ENCODE results near the gene EED. TPM values are rescaled to one million over a fixed set of nuclear protein-coding genes. Genes with fewer than 3 reads are reported as not detected.
"Not testable (repeated sequence)": the region's sequence is repeated elsewhere in the genome, so short reads cannot be mapped to it uniquely, and the experiment has no call there.

EED gene
- total RNA-seq, 1 experiment from 2014 or later = 137 TPM

- Histone ChIP-seq H3K4me2 (ENCODE audit: low read depth, low read length, poor library complexity, severe bottlenecking) (no peak overlapping the region), H3K36me3 (ENCODE audit: insufficient read depth, low read length) (no peaks in the 10 kb centered on the region), H3K27ac (ENCODE audit: low read length) (no peak overlapping the region), H3K4me3 (ENCODE audit: low read length) (no peak overlapping the region), H3K9ac (ENCODE audit: low read length) (no peak overlapping the region), H3K4me1 (ENCODE audit: low read length) (peaks cover 21% of the 10 kb centered on the region), H2AFZ (ENCODE audit: low read length) (no peak overlapping the region), H3K9me3 (ENCODE audit: low read length) (no peaks in the 10 kb centered on the region), H3K79me2 (ENCODE audit: low read length) (no peaks in the 10 kb centered on the region), H4K20me1 (ENCODE audit: insufficient read depth, low read depth, low read length) (no peaks in the 10 kb centered on the region), H3K9me2 (replicated peaks; ENCODE audit: insufficient read depth, low read length) (no peaks in the 10 kb centered on the region), H3K27me3 (ENCODE audit: low read length) (no peaks in the 10 kb centered on the region)
- DNase-seq = no peak
Measured at GRCh38 chr11:86292912-86293616, 48.5 kb downstream of the EED start.

DNA sequence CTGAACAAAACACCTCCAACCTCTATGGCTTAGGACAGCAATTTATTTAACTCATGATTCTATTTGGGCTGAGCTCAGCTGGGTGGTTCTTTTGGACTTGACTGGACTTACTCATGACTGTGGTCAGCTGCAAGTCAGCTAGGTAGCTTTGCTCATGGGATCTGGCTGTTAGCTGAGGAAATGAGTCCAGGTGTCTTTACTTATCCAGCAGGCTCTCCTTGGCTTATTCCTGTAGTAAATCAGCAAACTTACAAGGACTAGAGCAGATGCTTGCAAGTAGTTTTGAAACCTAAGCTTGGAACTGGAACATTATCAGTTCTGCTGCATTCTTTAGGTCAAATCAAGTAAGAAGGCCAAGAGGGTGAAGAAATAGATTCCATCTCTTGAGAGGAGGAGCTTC lies 49.5 kb downstream of the EED start:
- H3K27ac ChIP-seq (ENCODE audit: low read length) = no peak overlapping the region
- H3K9me2 ChIP-seq (replicated peaks; ENCODE audit: insufficient read depth, low read length) = no peaks in the 10 kb centered on the region
- H4K20me1 ChIP-seq (ENCODE audit: insufficient read depth, low read depth, low read length) = no peaks in the 10 kb centered on the region
- no peak overlapping the region for H2AFZ ChIP-seq (ENCODE audit: low read length)
- H3K9ac ChIP-seq (ENCODE audit: low read length) = no peak overlapping the region
- H3K4me2 ChIP-seq (ENCODE audit: low read depth, low read length, poor library complexity, severe bottlenecking) = no peak overlapping the region
- no peak for DNase-seq
- no peaks in the 10 kb centered on the region for H3K79me2 ChIP-seq (ENCODE audit: low read length)
- H3K4me3 ChIP-seq (ENCODE audit: low read length) = no peak overlapping the region
- no peaks in the 10 kb centered on the region for H3K27me3 ChIP-seq (ENCODE audit: low read length)
- H3K36me3 ChIP-seq (ENCODE audit: insufficient read depth, low read length) = no peaks in the 10 kb centered on the region
- no peaks in the 10 kb centered on the region for H3K9me3 ChIP-seq (ENCODE audit: low read length)
- peaks cover 11% of the 10 kb centered on the region for H3K4me1 ChIP-seq (ENCODE audit: low read length)

DNA sequence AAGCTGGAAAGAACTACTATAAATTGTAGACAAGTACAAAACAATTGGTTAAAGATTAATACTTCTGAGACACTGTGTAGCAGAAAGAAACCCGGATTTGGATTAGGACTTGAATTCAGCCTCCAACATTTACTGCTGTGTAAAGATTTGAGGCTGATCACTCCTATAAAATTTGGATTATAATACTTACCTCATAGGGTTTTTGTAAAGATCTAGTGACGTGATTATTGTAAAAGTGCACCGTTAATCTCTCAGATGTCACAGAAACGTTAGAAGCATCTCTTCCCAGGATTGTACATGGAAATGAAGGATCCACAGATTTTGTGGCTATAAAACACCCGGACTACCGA lies 57.2 kb downstream of the EED start:
- Histone ChIP-seq H3K4me1 (ENCODE audit: low read length) (peaks cover 21% of the 10 kb centered on the region), H3K79me2 (ENCODE audit: low read length) (peaks cover 44% of the 10 kb centered on the region), H3K27ac (ENCODE audit: low read length) (no peak overlapping the region), H2AFZ (ENCODE audit: low read length) (peak overlapping the region; percentile 60), H3K4me2 (ENCODE audit: low read depth, low read length, poor library complexity, severe bottlenecking) (peak overlapping the region; percentile 86), H3K9ac (ENCODE audit: low read length) (peak overlapping the region; percentile 75), H3K9me3 (ENCODE audit: low read length) (peaks cover 4% of the 10 kb centered on the region; the same call in 1 of the 2 replicates), H3K9me2 (replicated peaks; ENCODE audit: insufficient read depth, low read length) (no peaks in the 10 kb centered on the region), H3K36me3 (ENCODE audit: insufficient read depth, low read length) (peaks cover 18% of the 10 kb centered on the region), H4K20me1 (ENCODE audit: insufficient read depth, low read depth, low read length) (no peaks in the 10 kb centered on the region), H3K4me3 (ENCODE audit: low read length) (peak overlapping the region; percentile 73), H3K27me3 (ENCODE audit: low read length) (no peaks in the 10 kb centered on the region)
- no peak for DNase-seq

DNA sequence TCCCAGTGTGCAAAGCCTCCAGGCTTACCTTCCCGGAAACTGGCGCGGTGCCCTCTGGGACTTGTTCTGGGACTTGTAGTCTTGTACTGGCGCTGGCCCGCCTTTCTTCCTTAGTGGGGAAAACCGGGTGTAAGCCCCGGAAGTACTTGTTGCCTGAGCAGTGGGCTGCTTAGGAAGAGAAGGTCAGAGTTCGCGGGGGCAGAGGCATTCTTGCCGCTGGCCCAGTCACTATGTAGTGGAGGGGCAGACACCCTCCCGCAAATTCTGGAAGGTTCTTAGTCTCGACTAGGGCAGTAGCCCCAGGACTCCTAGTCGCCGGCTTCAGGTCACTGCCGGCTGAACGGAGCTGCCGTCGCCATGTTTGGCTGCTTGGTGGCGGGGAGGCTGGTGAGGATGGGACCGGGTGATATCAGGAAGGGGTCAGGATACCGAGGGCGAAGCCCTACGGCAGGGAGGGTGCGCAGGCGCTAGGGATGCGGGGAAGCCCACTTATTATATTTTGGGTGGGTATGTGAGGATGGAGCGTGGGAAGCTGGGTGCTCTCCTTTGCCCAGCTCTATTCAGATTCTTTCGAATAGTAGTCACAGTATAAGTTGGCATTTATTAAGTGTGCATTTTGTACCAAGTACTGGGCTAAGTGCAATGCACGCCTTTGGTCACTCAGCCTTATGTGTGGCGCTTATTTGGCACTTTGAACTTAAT lies 57.7 kb downstream of the EED start, which contains the start of gene HIKESHI:
TSS of gene HIKESHI (plus strand) at position 149 of the 702 bp plus-strand sequence. CDS start at position 358, 209 bp downstream.
- Histone ChIP-seq H3K9me3 (ENCODE audit: low read length) (peaks cover 4% of the 10 kb centered on the region; the same call in 1 of the 2 replicates), H3K27ac (ENCODE audit: low read length) (peak within 1 kb of the TSS; percentile 20), H3K4me3 (ENCODE audit: low read length) (peak within 1 kb of the TSS; percentile 73), H3K27me3 (ENCODE audit: low read length) (no peaks in the 10 kb centered on the region), H2AFZ (ENCODE audit: low read length) (peak within 1 kb of the TSS; percentile 60), H3K9ac (ENCODE audit: low read length) (peak within 1 kb of the TSS; percentile 75), H3K4me2 (ENCODE audit: low read depth, low read length, poor library complexity, severe bottlenecking) (peak within 1 kb of the TSS; percentile 86), H3K9me2 (replicated peaks; ENCODE audit: insufficient read depth, low read length) (no peaks in the 10 kb centered on the region), H3K79me2 (ENCODE audit: low read length) (peaks cover 44% of the 10 kb centered on the region), H3K4me1 (ENCODE audit: low read length) (peaks cover 21% of the 10 kb centered on the region), H4K20me1 (ENCODE audit: insufficient read depth, low read depth, low read length) (no peaks in the 10 kb centered on the region), H3K36me3 (ENCODE audit: insufficient read depth, low read length) (peaks cover 18% of the 10 kb centered on the region)
- DNase-seq = peak; percentile 100

GRCh38 chr11:86303257-86303656 lies 58.7 kb downstream of the EED start:
- Histone ChIP-seq H3K4me2 (ENCODE audit: low read depth, low read length, poor library complexity, severe bottlenecking) (peak overlapping the region; percentile 86), H3K4me3 (ENCODE audit: low read length) (peak overlapping the region; percentile 73), H3K9me2 (replicated peaks; ENCODE audit: insufficient read depth, low read length) (no peaks in the 10 kb centered on the region), H3K4me1 (ENCODE audit: low read length) (peaks cover 21% of the 10 kb centered on the region), H2AFZ (ENCODE audit: low read length) (no peak overlapping the region), H3K9ac (ENCODE audit: low read length) (peak overlapping the region; percentile 75), H4K20me1 (ENCODE audit: insufficient read depth, low read depth, low read length) (no peaks in the 10 kb centered on the region), H3K27me3 (ENCODE audit: low read length) (no peaks in the 10 kb centered on the region), H3K27ac (ENCODE audit: low read length) (peak overlapping the region; percentile 20; the same call in 1 of the 2 replicates), H3K79me2 (ENCODE audit: low read length) (peaks cover 44% of the 10 kb centered on the region), H3K9me3 (ENCODE audit: low read length) (peaks cover 4% of the 10 kb centered on the region; the same call in 1 of the 2 replicates), H3K36me3 (ENCODE audit: insufficient read depth, low read length) (peaks cover 18% of the 10 kb centered on the region)
- DNase-seq = no peak

- not testable (repeated sequence) for H3K27ac ChIP-seq (ENCODE audit: low read length)
Measured at GRCh38 chr11:86308710-86309109, 64.2 kb downstream of the EED start.

DNA sequence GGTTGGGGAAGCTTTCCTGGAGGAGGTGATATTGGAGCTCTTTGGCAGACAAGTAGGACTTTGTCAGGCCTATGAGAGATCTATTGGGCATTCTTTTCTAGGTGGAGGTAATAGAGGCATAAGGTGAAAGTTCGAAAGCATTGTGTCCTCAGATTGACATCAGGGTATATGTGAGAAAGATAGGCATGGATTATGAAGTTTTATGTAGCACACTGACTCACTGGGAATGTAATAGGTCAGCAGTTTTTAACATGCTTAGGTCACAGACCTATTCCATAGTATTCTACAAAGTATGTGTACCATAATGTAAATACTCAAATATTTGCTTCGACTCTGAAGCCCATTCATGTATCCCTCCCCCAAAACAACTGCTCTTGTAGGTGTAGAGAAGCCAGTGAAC lies 69.2 kb downstream of the EED start:
- H3K9me3 ChIP-seq (ENCODE audit: low read length) = no peaks in the 10 kb centered on the region
- no peaks in the 10 kb centered on the region for H3K4me1 ChIP-seq (ENCODE audit: low read length)
- DNase-seq = no peak
- H3K27me3 ChIP-seq (ENCODE audit: low read length) = no peaks in the 10 kb centered on the region
- H3K9ac ChIP-seq (ENCODE audit: low read length) = no peak overlapping the region
- H3K79me2 ChIP-seq (ENCODE audit: low read length) = peaks cover 61% of the 10 kb centered on the region
- H4K20me1 ChIP-seq (ENCODE audit: insufficient read depth, low read depth, low read length) = 0 out of 2 replicates have a peak, but pooled peaks cover 4% of the 10 kb centered on the region
- H2AFZ ChIP-seq (ENCODE audit: low read length) = no peak overlapping the region
- no peaks in the 10 kb centered on the region for H3K9me2 ChIP-seq (replicated peaks; ENCODE audit: insufficient read depth, low read length)
- no peak overlapping the region for H3K27ac ChIP-seq (ENCODE audit: low read length)
- H3K4me3 ChIP-seq (ENCODE audit: low read length) = no peak overlapping the region
- no peak overlapping the region for H3K4me2 ChIP-seq (ENCODE audit: low read depth, low read length, poor library complexity, severe bottlenecking)
- H3K36me3 ChIP-seq (ENCODE audit: insufficient read depth, low read length) = peaks cover 32% of the 10 kb centered on the region

More at GRCh38 chr11:86308710-86309109, 64.2 kb downstream of the EED start:
- not testable (repeated sequence) for H3K4me1 ChIP-seq (ENCODE audit: low read length); H3K9me3 ChIP-seq (ENCODE audit: low read length); H3K27me3 ChIP-seq (ENCODE audit: low read length); H3K4me3 ChIP-seq (ENCODE audit: low read length); H3K9ac ChIP-seq (ENCODE audit: low read length); H2AFZ ChIP-seq (ENCODE audit: low read length); H3K4me2 ChIP-seq (ENCODE audit: low read depth, low read length, poor library complexity, severe bottlenecking); DNase-seq; H4K20me1 ChIP-seq (ENCODE audit: insufficient read depth, low read depth, low read length); H3K9me2 ChIP-seq (replicated peaks; ENCODE audit: insufficient read depth, low read length)
- Histone ChIP-seq H3K36me3 (ENCODE audit: insufficient read depth, low read length) (peaks cover 25% of the 10 kb centered on the region), H3K79me2 (ENCODE audit: low read length) (peaks cover 53% of the 10 kb centered on the region)

DNA sequence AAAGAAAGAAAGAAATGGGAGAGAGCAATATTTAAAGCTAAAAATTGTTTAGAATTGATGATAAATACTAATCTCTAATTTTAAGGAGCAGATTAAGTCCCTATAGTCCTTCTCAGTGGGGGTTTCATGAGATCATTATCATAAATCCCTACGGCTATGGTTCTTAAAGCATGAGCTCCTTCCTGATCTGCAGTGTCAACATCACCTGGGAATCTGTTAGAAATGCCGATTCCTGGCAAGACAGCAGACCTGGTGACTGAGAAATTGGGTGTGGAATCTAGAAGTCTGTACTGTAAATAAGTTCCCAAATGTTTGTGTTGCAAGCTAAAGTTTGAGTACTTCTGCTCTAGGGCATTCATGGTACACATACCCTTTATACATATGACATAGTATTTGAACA lies 70.1 kb downstream of the EED start:
- 0 out of 2 replicates have a peak, but pooled peaks cover 4% of the 10 kb centered on the region for H4K20me1 ChIP-seq (ENCODE audit: insufficient read depth, low read depth, low read length)
- H3K9me2 ChIP-seq (replicated peaks; ENCODE audit: insufficient read depth, low read length) = no peaks in the 10 kb centered on the region
- no peak overlapping the region for H3K9ac ChIP-seq (ENCODE audit: low read length)
- no peak overlapping the region for H2AFZ ChIP-seq (ENCODE audit: low read length)
- no peaks in the 10 kb centered on the region for H3K9me3 ChIP-seq (ENCODE audit: low read length)
- H3K79me2 ChIP-seq (ENCODE audit: low read length) = peaks cover 66% of the 10 kb centered on the region
- DNase-seq = no peak
- no peak overlapping the region for H3K4me3 ChIP-seq (ENCODE audit: low read length)
- no peak overlapping the region for H3K27ac ChIP-seq (ENCODE audit: low read length)
- H3K4me2 ChIP-seq (ENCODE audit: low read depth, low read length, poor library complexity, severe bottlenecking) = no peak overlapping the region
- H3K27me3 ChIP-seq (ENCODE audit: low read length) = no peaks in the 10 kb centered on the region
- H3K4me1 ChIP-seq (ENCODE audit: low read length) = no peaks in the 10 kb centered on the region
- H3K36me3 ChIP-seq (ENCODE audit: insufficient read depth, low read length) = peaks cover 37% of the 10 kb centered on the region

Data from Karpas-422 (cell line).